ENCODE data around the gene FKBP15. TPM values are rescaled to one million over a fixed set of nuclear protein-coding genes. Genes with fewer than 3 reads are reported as not detected.

The FKBP15 gene
- total RNA-seq, 1 experiment from 2014 or later: 33.5 TPM

GRCh38 chr9:113220467-113221002 is 542 bp downstream of the FKBP15 start:
- Histone ChIP-seq H3K4me1 (replicated peaks; ENCODE audit: insufficient read depth) (peaks cover 29% of the 10 kb centered on the region), H4K20me1 (ENCODE audit: insufficient read depth) (no peaks in the 10 kb centered on the region), H3K27ac (peak overlapping the region; percentile 51), H3K27me3 (ENCODE audit: insufficient read depth, low read depth) (no peaks in the 10 kb centered on the region), H3K9me3 (ENCODE audit: insufficient read depth, low read depth) (no peaks in the 10 kb centered on the region), H3K36me3 (ENCODE audit: low read depth) (peaks cover 4% of the 10 kb centered on the region; the same call in 1 of the 2 replicates), H3K79me2 (ENCODE audit: low read depth) (peaks cover 65% of the 10 kb centered on the region), H3F3A (ENCODE audit: insufficient read depth, low read depth) (no peaks in the 10 kb centered on the region; the same call in 1 of the 2 replicates), H3K9me2 (ENCODE audit: insufficient read depth) (no peaks in the 10 kb centered on the region), H3K4me2 (peak overlapping the region; percentile 100), H2AFZ (peak overlapping the region; percentile 99), H3K4me3 (peak overlapping the region; percentile 79)
- POLR2A ChIA-PET (ENCODE audit: unreplicated experiment): interaction anchor here (0.6 to 0.8 kb wide), 5 partner anchors 70 to 504 kb away, joined by 3 to 6 read pairs (median 4); partner anchors contain the start of genes C9orf43, POLE3 and SLC31A2
- intact Hi-C loops (cut with micrococcal nuclease; ENCODE audit: unreplicated experiment): loop anchor here (1.0 to 5.0 kb wide), 4 partner anchors 54 to 362 kb away; partner anchors contain the start of genes C9orf43, CDC26, POLE3 and PRPF4
- DNase-seq: no peak
- TF ChIP-seq CTCF (conservative IDR thresholded peaks at IDR 0.05) (no peak), EZH2 (IDR thresholded peaks at IDR 0.05; ENCODE audit: low read depth) (no peak)
- CTCF ChIA-PET: interaction anchor here (0.6 to 2.2 kb wide), 3 partner anchors 49 to 373 kb away, joined by 5 to 9 read pairs (median 5); partner anchors contain the start of genes CDC26 and PRPF4
- BruUV-seq (replicated peaks): TSS peak; percentile 71

GRCh38 chr9:113219969-113220368 is 1.1 kb downstream of the FKBP15 start:
- H3K4me1 ChIP-seq (replicated peaks; ENCODE audit: insufficient read depth): peaks cover 29% of the 10 kb centered on the region
- no peak for DNase-seq
- no TSS peak for BruUV-seq (replicated peaks)
- H3K4me3 ChIP-seq: peak overlapping the region; percentile 79
- H3K36me3 ChIP-seq (ENCODE audit: low read depth): peaks cover 4% of the 10 kb centered on the region; the same call in 1 of the 2 replicates
- CTCF ChIA-PET: interaction anchor here (0.6 to 2.2 kb wide), 2 partner anchors 55 to 374 kb away, joined by 5 to 9 read pairs; partner anchors contain the start of genes CDC26 and PRPF4
- intact Hi-C loops (cut with micrococcal nuclease; ENCODE audit: unreplicated experiment): loop anchor here (2.0 to 5.0 kb wide), 3 partner anchors 55 to 362 kb away; partner anchors contain the start of genes CDC26 and PRPF4
- H3K9me3 ChIP-seq (ENCODE audit: insufficient read depth, low read depth): no peaks in the 10 kb centered on the region
- H4K20me1 ChIP-seq (ENCODE audit: insufficient read depth): no peaks in the 10 kb centered on the region
- H2AFZ ChIP-seq: no peak overlapping the region
- H3F3A ChIP-seq (ENCODE audit: insufficient read depth, low read depth): no peaks in the 10 kb centered on the region; the same call in 1 of the 2 replicates
- TF ChIP-seq EZH2 (IDR thresholded peaks at IDR 0.05; ENCODE audit: low read depth) (no peak), CTCF (conservative IDR thresholded peaks at IDR 0.05) (no peak)
- no peak overlapping the region for H3K27ac ChIP-seq
- peak overlapping the region; percentile 100 for H3K4me2 ChIP-seq
- no peaks in the 10 kb centered on the region for H3K9me2 ChIP-seq (ENCODE audit: insufficient read depth)
- POLR2A ChIA-PET (ENCODE audit: unreplicated experiment): interaction anchor here (0.6 to 0.7 kb wide), 3 partner anchors 151 to 1342 kb away, joined by 4 to 5 read pairs (median 4); no protein-coding TSS in a partner anchor
- H3K27me3 ChIP-seq (ENCODE audit: insufficient read depth, low read depth): no peaks in the 10 kb centered on the region
- H3K79me2 ChIP-seq (ENCODE audit: low read depth): peaks cover 65% of the 10 kb centered on the region

GRCh38 chr9:113219186-113219936 is 1.7 kb downstream of the FKBP15 start:
- no peaks in the 10 kb centered on the region for H3K9me2 ChIP-seq (ENCODE audit: insufficient read depth)
- ChIA-PET CTCF (no interaction called here), POLR2A (ENCODE audit: unreplicated experiment) (interaction anchor here (0.6 kb wide), 1 partner anchor 1341 kb away, joined by 5 read pairs; no protein-coding TSS in a partner anchor)
- peaks cover 65% of the 10 kb centered on the region for H3K79me2 ChIP-seq (ENCODE audit: low read depth)
- H3K27ac ChIP-seq: no peak overlapping the region
- H3K9me3 ChIP-seq (ENCODE audit: insufficient read depth, low read depth): no peaks in the 10 kb centered on the region
- intact Hi-C loops (cut with micrococcal nuclease; ENCODE audit: unreplicated experiment): no loop called here
- H2AFZ ChIP-seq: no peak overlapping the region
- no TSS peak for BruUV-seq (replicated peaks)
- TF ChIP-seq EZH2 (IDR thresholded peaks at IDR 0.05; ENCODE audit: low read depth) (no peak), CTCF (conservative IDR thresholded peaks at IDR 0.05) (no peak)
- DNase-seq: no peak
- no peaks in the 10 kb centered on the region for H3K27me3 ChIP-seq (ENCODE audit: insufficient read depth, low read depth)
- no peaks in the 10 kb centered on the region; the same call in 1 of the 2 replicates for H3K36me3 ChIP-seq (ENCODE audit: low read depth)
- no peaks in the 10 kb centered on the region; the same call in 1 of the 2 replicates for H3F3A ChIP-seq (ENCODE audit: insufficient read depth, low read depth)
- no peaks in the 10 kb centered on the region for H4K20me1 ChIP-seq (ENCODE audit: insufficient read depth)
- H3K4me3 ChIP-seq: peak overlapping the region; percentile 79; the same call in 1 of the 2 replicates
- peaks cover 29% of the 10 kb centered on the region for H3K4me1 ChIP-seq (replicated peaks; ENCODE audit: insufficient read depth)
- H3K4me2 ChIP-seq: peak overlapping the region; percentile 100
